Measurements from ENCODE around the gene LSM12.
"Not testable (repeated sequence)": the region's sequence is repeated elsewhere in the genome, so short reads cannot be mapped to it uniquely, and the experiment has no call there.

LSM12 gene

GRCh38 chr17:44075598-44076293 lies 9.3 kb upstream of the LSM12 start:
- DNase-seq, result no peak

DNA sequence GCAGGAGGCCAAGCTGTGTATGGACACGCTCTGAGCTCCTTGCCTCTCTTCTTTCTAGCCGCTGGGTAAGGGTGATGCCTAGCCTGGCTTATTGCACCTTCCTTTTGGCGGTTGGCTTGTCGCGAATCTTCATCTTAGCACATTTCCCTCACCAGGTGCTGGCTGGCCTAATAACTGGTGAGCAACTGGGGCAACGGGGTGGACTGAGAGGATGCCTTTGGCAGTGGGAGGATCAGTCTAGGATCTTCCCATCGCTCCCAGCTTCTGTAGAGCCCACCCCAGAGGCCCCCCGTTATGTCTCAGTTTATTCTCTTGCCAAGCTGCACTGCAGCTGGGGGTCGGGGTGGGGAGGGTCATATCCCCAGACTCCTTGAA lies 8.4 kb upstream of the LSM12 start:
- DNase-seq, result no peak

- no peak for DNase-seq
Observed at GRCh38 chr17:44074231-44074910, 7.9 kb upstream of the LSM12 start.

DNA sequence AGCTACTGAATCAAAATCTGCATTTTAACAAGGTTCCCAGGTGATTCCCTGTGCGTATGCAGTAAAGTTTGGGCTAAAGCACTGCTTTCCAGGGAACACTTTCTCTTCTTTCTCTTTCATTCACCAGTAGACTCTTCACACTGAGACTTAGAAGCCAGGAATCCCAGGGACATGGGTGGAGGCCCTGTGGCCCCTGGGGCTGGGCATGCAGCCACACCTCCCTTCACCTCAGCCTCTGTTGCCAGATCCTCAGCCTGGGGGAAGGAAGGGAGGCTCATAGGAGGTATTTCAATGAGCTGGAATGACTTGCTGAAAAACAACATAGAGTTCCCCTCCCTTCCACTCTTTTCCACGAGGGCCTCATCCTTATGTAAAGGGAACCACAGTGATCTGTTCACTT lies 5.3 kb upstream of the LSM12 start:
- DNase-seq, result no peak

DNA sequence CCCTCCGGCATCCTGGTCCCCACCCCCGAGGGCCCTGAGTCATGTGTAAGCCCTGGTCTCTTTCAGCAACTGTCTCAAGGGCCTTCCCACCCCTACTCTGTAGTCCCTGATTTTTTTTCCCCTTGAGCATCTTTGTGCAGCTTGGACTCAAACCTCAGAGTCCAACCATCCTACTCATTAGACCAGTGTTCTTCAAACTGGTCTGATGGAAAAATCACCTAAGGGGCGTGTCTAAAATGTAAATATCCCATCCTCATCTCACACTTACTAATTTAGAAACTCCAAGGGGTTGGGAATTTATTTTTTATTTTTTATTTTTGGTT lies 4.7 kb upstream of the LSM12 start:
- no peak for DNase-seq

DNA sequence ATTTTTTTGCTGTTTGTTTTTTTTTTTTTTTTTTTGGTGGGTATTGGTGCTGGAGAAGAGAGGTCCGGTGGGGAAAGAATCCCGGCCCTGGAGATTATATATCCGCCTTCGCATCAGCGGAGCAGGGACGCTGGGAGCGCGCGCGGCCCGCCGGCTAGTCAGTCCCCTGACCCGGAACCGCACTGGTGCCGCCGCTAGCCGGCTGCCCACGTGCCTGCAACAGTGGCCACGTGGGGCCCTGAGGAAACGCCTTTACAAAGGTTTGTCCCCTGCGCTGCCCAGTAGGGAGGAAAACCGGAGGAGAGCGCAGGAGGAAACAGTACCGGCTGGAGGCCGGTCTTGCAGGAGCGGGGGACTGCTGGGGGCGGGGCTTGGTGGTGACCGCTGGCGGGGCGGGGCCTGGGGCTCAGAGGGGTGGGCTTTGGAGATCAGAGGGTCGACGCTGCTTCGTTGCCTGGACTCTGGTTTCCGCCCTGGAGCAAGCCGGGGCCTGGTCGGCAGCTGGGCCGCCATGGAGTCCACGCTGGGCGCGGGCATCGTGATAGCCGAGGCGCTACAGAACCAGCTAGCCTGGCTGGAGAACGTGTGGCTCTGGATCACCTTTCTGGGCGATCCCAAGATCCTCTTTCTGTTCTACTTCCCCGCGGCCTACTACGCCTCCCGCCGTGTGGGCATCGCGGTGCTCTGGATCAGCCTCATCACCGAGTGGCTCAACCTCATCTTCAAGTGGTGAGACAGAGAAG lies 4.2 kb upstream of the LSM12 start, which contains the start of gene G6PC3:
Gene G6PC3 (plus strand): TSS at position 281 of the 743 bp plus-strand sequence. CDS start 231 bp downstream, at position 512.
- DNase-seq, result peak; percentile 53

DNA sequence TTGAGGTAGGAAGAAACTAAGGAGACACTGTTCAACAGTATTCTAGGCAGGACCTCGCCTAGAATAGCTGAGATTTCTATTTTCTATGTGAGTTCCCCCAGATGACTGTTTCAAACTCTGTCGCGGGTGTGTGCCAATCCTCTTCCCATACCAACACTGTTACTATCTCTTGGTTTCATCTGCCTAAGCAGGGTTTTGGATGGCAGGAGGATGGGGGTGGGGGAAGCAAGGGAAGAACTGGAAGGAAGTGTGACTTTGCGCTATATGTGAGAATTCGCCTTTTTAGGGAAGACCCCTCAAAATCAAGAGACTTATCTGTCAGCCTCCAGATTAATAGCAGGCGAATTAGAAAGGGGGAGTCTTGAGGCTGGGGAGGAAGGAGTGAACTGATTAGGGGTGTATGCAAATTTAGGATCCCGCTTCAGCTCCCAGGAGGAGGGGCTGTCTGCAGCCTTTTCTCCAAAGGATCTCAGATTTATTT lies 3.5 kb upstream of the LSM12 start:
- no peak for DNase-seq

- no peak for DNase-seq
Observed at GRCh38 chr17:44067545-44067940, 1.1 kb upstream of the LSM12 start.

DNA sequence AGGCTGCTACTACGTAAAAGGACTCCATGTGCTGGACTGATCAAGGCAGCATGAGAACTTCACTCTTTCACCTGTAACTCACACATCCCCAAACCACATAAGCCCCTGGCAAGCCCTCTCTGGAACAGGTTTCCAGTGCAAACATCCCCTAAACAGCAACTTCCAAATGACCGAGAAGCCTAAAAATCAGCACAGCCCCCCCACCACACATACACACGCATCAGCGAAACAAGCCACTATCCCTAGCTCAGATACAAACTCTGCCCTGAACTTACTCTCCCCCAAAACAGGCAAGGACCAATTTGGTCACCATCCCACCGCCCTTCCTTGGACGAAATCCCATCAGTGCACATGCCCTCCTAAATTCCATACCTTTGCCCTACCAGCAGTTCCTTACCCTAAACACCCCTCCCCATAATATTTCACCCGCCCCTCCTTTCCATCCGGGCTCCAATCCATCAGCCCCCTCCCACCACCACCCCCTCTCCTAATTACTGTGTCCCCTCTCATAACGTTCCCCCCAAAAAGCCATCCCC lies 735 bp downstream of the LSM12 start:
- DNase-seq, result no peak

DNA sequence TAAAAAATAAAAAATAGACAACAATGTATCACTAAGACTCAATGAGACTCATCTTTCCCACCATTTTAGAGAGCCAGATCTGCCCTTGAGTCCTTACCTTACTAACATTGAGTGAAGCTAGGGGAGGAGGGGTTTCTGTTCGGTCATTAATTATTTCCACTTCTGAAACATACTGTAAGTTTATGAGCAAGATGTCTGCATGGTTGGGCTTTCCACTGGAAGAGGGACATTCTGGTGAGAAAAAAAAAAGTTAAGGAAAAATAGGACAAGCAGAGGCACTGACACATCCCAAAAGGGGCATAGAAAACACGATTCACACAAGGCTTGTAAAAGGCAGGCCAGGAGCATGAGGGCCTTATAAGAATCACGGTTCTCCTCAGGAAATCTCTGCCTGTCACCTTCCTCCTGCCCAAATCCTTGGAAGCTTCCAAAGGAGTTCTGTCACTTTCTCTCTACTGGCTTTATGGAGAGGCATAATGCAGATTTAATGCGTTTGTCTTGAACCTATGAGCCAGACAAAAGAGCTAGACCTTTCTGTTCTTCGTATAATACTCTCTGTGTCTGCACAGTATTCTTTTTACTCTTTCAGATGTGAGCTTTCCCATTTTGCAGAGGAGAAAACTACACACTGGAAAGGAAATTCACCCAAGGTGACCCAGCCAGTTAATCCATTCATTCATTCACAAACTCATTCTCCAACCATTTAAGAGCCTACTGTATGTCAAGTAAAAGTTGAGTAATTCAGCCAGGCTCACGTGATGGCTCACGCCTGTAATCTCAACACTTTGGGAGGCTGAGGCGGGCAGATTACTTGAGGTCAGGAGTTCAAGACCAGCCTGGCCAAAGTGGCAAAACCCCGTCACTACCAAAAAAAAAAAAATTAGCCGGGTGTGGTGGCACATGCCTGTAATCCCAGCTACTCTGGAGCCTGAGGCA lies 2.5 kb downstream of the LSM12 start:
- no peak for DNase-seq

DNA sequence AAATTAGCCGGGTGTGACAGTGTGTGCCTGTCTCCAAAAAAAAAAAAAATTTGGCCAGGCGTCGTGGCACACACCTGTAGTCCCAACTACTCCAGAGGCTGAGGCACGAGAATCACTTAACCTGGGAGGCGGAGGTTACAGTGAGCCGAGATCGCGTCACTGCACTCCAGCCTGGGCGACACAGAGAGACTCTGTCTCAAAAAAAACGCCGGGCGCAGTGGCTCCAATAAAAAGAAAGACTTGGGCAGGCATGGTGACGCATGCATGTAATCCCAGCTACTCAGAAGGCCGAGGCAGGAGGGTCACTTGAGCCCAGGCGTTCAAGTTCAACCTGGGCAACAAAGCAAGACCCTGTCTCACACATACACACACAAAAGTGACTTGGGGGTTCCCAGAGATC lies 3.6 kb downstream of the LSM12 start:
- DNase-seq, result no peak

DNA sequence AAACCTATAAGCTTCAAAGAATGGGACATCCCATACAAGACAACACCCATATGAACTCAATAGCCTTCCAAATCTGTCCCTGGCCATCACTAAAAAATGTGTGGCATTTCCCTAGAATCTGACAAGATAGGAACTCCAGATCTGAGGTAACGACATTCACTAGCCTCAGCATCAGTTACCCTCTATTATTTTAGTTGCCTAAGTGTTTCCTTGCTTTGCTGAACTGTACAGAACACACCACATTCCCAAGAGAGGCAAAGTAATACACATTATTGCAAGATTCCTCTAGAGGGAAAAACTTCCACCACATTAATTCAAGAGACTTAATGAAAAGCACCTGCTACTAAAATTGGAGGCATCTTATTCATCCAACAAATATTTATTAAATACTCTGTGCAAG lies 5.0 kb downstream of the LSM12 start:
- DNase-seq, result no peak

DNA sequence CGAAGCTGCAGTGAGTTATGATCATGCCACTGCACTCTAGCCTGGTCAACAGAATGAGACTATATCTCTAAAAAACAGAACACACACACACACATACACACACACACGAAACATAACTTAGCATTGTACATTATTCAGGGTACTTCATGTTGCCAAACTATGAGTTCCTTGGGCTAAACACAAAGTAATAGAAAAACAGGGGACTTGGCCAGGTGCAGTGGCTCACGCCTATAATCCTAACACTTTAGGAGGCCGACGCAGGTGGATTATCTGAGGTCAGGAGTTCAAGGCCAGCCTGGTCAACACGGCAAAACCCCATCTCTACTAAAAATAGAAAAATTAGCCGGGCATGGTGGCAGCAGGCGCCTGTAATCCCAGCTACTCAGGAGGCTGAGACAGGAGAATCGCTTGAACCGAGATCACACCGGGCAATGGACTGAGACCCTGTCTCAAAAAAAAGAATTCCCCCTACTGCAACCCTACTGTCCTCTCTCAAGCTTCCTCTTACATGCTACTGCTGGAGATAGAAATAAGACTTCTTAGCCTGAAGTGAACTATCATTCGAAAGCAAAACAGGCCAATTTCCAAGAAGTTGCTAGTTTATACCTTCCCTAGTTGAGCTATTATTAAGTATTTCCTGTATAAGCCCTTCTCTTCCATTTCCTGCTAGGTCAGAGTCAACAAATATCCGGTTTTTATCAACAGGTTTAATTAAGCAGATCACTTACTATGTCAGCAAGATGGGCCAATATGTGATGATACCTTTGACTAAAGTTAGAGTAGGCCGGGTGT lies 7.2 kb downstream of the LSM12 start:
- no peak for DNase-seq

DNA sequence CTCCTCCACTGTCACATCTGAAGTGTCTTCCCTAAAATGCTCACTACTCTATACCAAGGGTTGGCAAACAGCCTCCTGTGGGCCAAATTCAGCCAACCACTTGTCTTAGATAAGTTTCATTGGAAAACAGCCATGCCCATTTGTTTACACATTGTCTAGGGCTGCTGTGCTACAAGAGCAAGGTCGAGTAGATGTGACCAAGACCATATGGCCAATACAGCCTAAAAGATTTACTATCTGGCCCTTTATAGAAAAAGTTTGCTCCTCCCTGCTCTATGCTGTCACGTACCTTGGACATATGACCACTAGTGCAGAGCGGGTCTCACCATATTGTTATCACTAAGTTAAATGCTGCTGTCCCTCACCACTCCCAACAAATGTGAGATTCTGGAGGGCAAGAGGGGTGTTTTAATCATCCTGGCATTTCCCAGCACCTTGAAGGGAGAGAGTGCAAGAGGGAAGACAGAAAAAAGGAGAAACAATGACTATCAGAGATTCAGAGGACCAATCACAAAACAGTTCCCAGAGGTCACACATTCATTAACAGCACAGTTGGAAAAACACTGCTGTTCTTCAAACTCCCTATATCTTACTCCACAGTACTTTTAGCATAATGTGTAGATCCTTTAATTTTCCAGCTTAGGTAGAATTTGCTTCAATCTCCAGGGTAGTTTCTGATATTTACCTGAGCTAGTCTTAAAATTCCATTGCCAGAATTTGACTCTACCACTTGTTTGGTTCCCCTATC lies 13.2 kb downstream of the LSM12 start:
- peak; percentile 64 for DNase-seq

DNA sequence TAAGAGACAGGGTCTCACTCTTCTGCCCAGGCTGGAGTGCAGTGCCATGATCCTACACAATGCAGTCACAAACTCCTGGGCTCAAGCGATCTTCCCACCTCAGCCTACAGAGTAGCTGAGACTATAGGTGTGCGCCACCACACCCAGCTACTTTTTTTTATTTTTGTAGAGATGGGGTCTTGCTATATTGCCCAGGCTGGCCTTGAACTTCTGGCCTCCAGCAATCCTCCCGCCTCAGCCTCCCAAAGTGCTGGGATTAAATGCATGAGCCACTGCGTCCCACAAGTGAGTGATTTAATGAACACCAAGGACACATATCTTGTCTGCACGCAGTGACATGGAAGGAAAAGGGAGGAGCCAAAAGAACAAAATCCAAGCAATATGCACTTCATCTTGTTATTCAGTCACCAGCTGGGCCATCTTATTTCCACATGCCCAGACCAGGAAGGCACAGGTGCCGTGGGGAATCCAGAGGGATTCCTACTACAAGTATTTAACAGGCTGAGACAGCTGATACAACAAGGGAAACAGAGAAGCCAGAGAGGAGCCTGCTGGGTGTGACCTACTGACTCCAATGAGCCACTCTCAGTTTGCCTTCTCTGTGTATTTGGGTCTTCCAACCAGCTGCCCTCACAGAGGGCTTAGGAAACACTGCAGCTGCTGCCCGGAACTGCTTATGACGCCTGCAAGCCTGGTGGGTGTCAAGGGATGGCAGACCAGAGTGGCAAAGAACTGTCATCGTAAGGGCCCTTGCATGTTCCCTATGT lies 17.0 kb downstream of the LSM12 start:
- DNase-seq, result no peak

DNA sequence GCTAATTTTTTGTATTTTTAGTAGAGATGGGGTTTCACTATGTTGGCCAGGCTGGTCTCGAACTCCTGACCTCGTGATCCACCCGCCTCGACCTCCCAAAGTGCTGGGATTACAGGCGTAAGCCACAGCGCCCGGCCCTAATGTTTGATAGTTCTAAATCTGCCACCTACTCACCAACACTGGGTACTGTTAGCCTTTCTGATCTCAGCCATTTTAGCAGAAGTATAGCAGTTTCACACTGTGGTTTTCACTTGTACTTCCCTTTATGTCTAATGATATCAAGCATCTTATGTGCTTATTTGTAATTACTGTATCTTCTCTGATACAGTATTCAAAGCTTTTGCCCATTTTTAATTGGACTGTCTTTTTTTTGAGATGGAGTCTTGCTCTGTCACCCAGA lies 19.6 kb downstream of the LSM12 start:
- not testable (repeated sequence) for DNase-seq

GRCh38 chr17:44045486-44045885 lies 21.0 kb downstream of the LSM12 start:
- DNase-seq, result no peak

DNA sequence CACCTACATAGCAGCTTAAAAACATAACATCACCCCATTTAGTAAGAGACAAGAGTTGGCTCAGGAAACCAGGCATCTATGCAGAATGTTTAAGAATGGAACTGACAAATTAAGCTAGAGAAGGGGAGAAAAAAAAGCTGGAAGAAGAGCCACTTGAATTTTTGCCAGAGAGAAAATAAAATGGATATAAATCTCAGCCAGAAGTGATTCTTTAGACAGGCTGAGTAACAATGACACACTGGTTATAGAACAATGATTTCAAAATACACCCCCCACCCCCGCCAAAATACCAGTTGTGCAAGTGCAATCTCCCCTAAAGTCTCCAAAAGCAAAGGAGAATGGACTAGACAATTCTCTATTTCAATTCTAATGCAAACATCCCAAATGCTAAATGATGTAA lies 22.4 kb downstream of the LSM12 start:
- DNase-seq, result no peak

GRCh38 chr17:44043272-44043696 lies 23.2 kb downstream of the LSM12 start:
- no peak for DNase-seq
